Endothelial cell of umbilical vein (primary cell): ENCODE measurements around the gene FMO2.

Source experiments
- CTCF ChIP-seq, 2 donors: IDR thresholded peaks; 1 replicate in 1 of 2; 2 replicates in 1 of 2; pipeline ENCODE4 v1.5.1; 2011; ENCODE audit warnings: low read length in 2 of 2, mild to moderate bottlenecking in 2 of 2, moderate library complexity in 2 of 2, control low read depth in 1 of 2, inconsistent platforms in 1 of 2, low read depth in 1 of 2; ENCODE audit not compliant: insufficient read depth in 1 of 2; ENCODE audit errors: extremely low read depth in 1 of 2
- EZH2 ChIP-seq: IDR thresholded peaks from 2 replicates; pipeline ENCODE4 v1.6.1; 2012; ENCODE audit warnings: borderline replicate concordance, low read depth, mild to moderate bottlenecking, moderate library complexity, low read length, inconsistent platforms; ENCODE audit not compliant: severe bottlenecking
- JUN ChIP-seq: IDR thresholded peaks from 2 replicates; pipeline ENCODE4 v1.6.1; 2011; ENCODE audit warnings: borderline replicate concordance, low read depth; ENCODE audit not compliant: insufficient read length, insufficient read depth
- POLR2A ChIP-seq: IDR thresholded peaks from 2 replicates; pipeline ENCODE4 v1.6.1; 2012; ENCODE audit warnings: low read depth, mild to moderate bottlenecking, control low read depth, low read length
- POLR2AphosphoS5 ChIP-seq: IDR thresholded peaks from 2 replicates; pipeline ENCODE4 v1.6.1; 2012; ENCODE audit warnings: low read depth, mild to moderate bottlenecking, control low read depth, low read length, moderate library complexity; ENCODE audit not compliant: insufficient read depth

- TF ChIP-seq EZH2, result no peak
- TF ChIP-seq CTCF (IDR thresholded peaks at IDR 0.05; ENCODE audit: extremely low read depth in 1 of 2, insufficient read depth in 1 of 2, low read depth in 1 of 2, low read length in 2 of 2), result no peak
- no peak for TF ChIP-seq POLR2A
- TF ChIP-seq POLR2AphosphoS5, result no peak
- TF ChIP-seq JUN, result no peak
Measured at GRCh38 chr1:171159148-171159547, 26.0 kb upstream of the FMO2 start.
